Heart right ventricle (tissue), 16 donors: ENCODE results near the gene TET1. TPM values are rescaled to one million over a fixed set of nuclear protein-coding genes. Genes with fewer than 3 reads are reported as not detected.

Experiments
- ATAC-seq, 8 donors: fragments of 200-7000 bp; cut with Tn5 transposase; one replicate each; pipeline ENCODE4 v1.9.1; 2020; ENCODE audit warnings: mild to moderate bottlenecking in 8 of 8, moderate library complexity in 8 of 8, moderate number of reproducible peaks in 1 of 8
- DNase-seq, 2 donors: peaks; one replicate each; pipeline ENCODE4 v3.0.0-alpha.2; 2020
- H3K27ac ChIP-seq, 10 donors: fragments of 200-600 bp; sonication (generic) in 2 of 10; one replicate each; pipeline versions ENCODE4 v1.5.0 to v1.8.0; 2020 to 2022; ENCODE audit warnings: mild to moderate bottlenecking in 3 of 10
- H3K27me3 ChIP-seq, 7 donors: fragments of 200-600 bp; one replicate each; pipeline ENCODE4 v1.8.0; 2021 to 2022; ENCODE audit warnings: mild to moderate bottlenecking in 2 of 7
- H3K36me3 ChIP-seq, 9 donors: fragments of 200-600 bp; sonication (generic) in 1 of 9; one replicate each; pipeline versions ENCODE4 v1.5.0 to v1.8.0; 2020 to 2022; ENCODE audit warnings: mild to moderate bottlenecking in 2 of 9
- H3K4me1 ChIP-seq, 9 donors: fragments of 200-600 bp; sonication (generic) in 1 of 9; one replicate each; pipeline versions ENCODE4 v1.5.0 to v1.8.0; 2020 to 2022; ENCODE audit warnings: mild to moderate bottlenecking in 4 of 9
- H3K4me3 ChIP-seq, 10 donors: fragments of 200-600 bp; sonication (generic) in 2 of 10; one replicate each; pipeline versions ENCODE4 v1.5.0 to v1.8.0; 2020 to 2022; ENCODE audit warnings: mild to moderate bottlenecking in 7 of 10, moderate library complexity in 2 of 10
- H3K9me3 ChIP-seq, 11 donors: fragments of 200-600 bp in 10 of 11; sonication (generic) in 2 of 11; one replicate each; pipeline versions ENCODE4 v1.5.0 to v1.8.0; 2013 to 2022; ENCODE audit warnings: mild to moderate bottlenecking in 2 of 11, control low read depth in 1 of 11, moderate library complexity in 1 of 11
- WGBS, 2 donors: extraction: QIAGEN DNeasy Blood & Tissue Kit; methylation state at CpG; one replicate each; pipeline ENCODE4 v1.1.7; 2013; ENCODE audit warnings: inconsistent platforms in 1 of 2; 5-methylcytosine and 5-hydroxymethylcytosine counted together
- intact Hi-C, 10 donors: fragments of 100-400 bp; cut with DNase I; formaldehyde crosslinking; loops; one replicate each; pipeline versions ENCODE4 v1.11.1 to v1.14.2; 2022
- polyA plus RNA-seq, 2 donors: library from polyadenylated mRNA; stranded (reverse); fragments of 200-250 nt; gene quantifications; one replicate each; pipeline ENCODE4 v1.2.3, GENCODE V29; 2013
- total RNA-seq, 10 donors: library from RNA; stranded (reverse); fragmentation: NEBNext Ultra II Directional in 3 of 10; extraction: Animal tissue kit (Norgen Biotek cat#: 25700) in 3 of 10; gene quantifications; one replicate each; pipeline versions ENCODE4 v1.2.1 to v1.2.4, GENCODE V29; 2021 to 2023
- TF ChIP-seq, protein P1 (sequence below), 9 donors: fragments of 200-600 bp; sonication (generic) in 2 of 9; IDR thresholded peaks; one replicate each; pipeline versions ENCODE4 v1.5.0 to v1.8.0; 2021 to 2022; ENCODE audit warnings: antibody characterized with exemption in 9 of 9, mild to moderate bottlenecking in 5 of 9, moderate library complexity in 1 of 9
- donor health status: Arrhythmogenic right ventricular cardiomyopathy.
- donor health status: ischemic (EF 13 %, LVEDD 7.1; RV severe dilation, severe dysfunction).
- donor health status: healthy with polysubstance abuse.
- donor health status: DM: no; HTN: yes; CAD: no.
- donor health status: DM: no; HTN: no; CAD: no.
- donor health status: ischemic (EF 25% LVEDD 6.9; RV normal size, moderate dysfunction).
- donor health status: ischemic (EF 25% LVEDD 5.7; RV mildly dilated, moderate dysfunction).
- donor health status: healthy.
- donor health status: DM: yes; HTN: yes; CAD: no.
- donor health status: Ischemic cardiomyopathy.
- donor health status: ischemic (EF 35%, LVEDD 5.7; RV mildly dilated, moderate dysfunction).
- donor health status: nonischemic (EF 11% LVEDD 7.7; RV severe dilation, severe dysfunction).
- donor health status: DM: yes; HTN: yes; CAD: no.
- donor health status: PGD.
- donor health status: ischemic (EF 29% LVEDD 5.4; RV normal size, mild dysfunction).
- donor health status: nonischemic (EF 23%, LVEDD 6.1; RV moderate dilation, normal function).

Gene TET1
- total and polyA plus RNA-seq, 12 donors, result 0.17 to 4.2 (median 3.0) TPM

DNA sequence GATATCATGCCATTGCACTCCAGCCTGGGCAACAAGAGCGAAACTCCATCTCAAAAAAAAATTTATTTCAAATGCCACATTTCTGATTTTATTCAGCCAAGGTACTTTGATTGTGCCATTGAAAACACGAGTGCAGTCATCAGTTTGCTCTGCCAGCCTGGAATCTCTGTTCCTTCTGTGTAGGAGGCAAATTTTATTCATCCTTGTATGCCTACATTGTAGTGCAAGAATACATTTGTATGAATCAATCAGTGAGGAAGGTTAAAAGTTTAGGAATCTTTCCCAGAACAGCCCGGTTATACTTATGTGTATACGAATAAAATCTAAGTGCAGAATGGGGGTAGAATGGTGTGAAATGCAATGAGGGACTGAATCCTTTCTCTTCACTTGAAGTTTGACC lies 886 bp upstream of the TET1 start:
- Histone ChIP-seq H3K4me3 (peak overlapping the region in 2 of 10 donors; percentile 72 to 81), H3K9me3 (no peaks in the 10 kb centered on the region), H3K27ac (no peak overlapping the region), H3K27me3 (peaks cover 4 to 60% (median 10%) of the 10 kb centered on the region in 7 donors), H3K4me1 (peaks cover 0 to 34% (median 5%) of the 10 kb centered on the region in 9 donors), H3K36me3 (no peaks in the 10 kb centered on the region)
- ATAC-seq, result no peak
- DNase-seq, result no peak
- 57 to 60% methylated on average over 4 of the region's 4 CpGs for WGBS, 2 donors
- intact Hi-C loops, result loop anchor here in 6 of 10 donors (10.0 kb wide), 2 partner anchors 166 to 336 kb away; partner anchors contain the start of gene CCAR1 (in 4 of the 6)
- TF ChIP-seq, protein P1, sequence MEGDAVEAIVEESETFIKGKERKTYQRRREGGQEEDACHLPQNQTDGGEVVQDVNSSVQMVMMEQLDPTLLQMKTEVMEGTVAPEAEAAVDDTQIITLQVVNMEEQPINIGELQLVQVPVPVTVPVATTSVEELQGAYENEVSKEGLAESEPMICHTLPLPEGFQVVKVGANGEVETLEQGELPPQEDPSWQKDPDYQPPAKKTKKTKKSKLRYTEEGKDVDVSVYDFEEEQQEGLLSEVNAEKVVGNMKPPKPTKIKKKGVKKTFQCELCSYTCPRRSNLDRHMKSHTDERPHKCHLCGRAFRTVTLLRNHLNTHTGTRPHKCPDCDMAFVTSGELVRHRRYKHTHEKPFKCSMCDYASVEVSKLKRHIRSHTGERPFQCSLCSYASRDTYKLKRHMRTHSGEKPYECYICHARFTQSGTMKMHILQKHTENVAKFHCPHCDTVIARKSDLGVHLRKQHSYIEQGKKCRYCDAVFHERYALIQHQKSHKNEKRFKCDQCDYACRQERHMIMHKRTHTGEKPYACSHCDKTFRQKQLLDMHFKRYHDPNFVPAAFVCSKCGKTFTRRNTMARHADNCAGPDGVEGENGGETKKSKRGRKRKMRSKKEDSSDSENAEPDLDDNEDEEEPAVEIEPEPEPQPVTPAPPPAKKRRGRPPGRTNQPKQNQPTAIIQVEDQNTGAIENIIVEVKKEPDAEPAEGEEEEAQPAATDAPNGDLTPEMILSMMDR (IDR thresholded peaks at IDR 0.05), result no peak

DNA sequence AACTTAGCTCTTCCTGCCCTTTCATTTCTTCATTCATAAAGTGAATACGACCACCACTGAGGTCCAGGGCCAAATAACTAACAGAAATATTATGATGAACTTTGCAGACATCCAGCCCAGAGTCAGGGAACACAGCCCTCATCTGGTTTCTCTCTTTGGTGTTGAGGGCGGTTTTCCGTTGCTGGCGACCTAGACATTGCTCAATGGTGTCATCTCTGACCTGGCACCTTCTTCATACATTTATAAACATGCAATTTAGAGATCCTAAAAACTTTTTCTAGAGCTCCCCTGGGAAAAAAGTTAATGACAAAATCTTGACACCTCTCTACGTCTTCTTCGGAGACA lies 324 bp upstream of the TET1 start:
- ATAC-seq (peak in 2 of 8 donors; percentile 31 to 41), DNase-seq (no peak)
- Histone ChIP-seq H3K9me3 (no peaks in the 10 kb centered on the region), H3K36me3 (no peaks in the 10 kb centered on the region), H3K27ac (peak overlapping the region in 1 of 10 donors; percentile 53), H3K4me1 (peaks cover 0 to 34% (median 5%) of the 10 kb centered on the region in 9 donors), H3K27me3 (peaks cover 4 to 65% (median 11%) of the 10 kb centered on the region in 7 donors), H3K4me3 (peak overlapping the region in 9 of 10 donors; percentile 61 to 86 (median 73))
- 8 to 11% methylated on average over 6 of the region's 6 CpGs for WGBS, 2 donors
- TF ChIP-seq, protein P1 (IDR thresholded peaks at IDR 0.05), result no peak
- intact Hi-C loops, result loop anchor here in 7 of 10 donors (2.0 to 10.0 kb wide), 5 partner anchors 41 to 335 kb away; partner anchors contain the start of gene CCAR1 (in 4 of the 7)

DNA sequence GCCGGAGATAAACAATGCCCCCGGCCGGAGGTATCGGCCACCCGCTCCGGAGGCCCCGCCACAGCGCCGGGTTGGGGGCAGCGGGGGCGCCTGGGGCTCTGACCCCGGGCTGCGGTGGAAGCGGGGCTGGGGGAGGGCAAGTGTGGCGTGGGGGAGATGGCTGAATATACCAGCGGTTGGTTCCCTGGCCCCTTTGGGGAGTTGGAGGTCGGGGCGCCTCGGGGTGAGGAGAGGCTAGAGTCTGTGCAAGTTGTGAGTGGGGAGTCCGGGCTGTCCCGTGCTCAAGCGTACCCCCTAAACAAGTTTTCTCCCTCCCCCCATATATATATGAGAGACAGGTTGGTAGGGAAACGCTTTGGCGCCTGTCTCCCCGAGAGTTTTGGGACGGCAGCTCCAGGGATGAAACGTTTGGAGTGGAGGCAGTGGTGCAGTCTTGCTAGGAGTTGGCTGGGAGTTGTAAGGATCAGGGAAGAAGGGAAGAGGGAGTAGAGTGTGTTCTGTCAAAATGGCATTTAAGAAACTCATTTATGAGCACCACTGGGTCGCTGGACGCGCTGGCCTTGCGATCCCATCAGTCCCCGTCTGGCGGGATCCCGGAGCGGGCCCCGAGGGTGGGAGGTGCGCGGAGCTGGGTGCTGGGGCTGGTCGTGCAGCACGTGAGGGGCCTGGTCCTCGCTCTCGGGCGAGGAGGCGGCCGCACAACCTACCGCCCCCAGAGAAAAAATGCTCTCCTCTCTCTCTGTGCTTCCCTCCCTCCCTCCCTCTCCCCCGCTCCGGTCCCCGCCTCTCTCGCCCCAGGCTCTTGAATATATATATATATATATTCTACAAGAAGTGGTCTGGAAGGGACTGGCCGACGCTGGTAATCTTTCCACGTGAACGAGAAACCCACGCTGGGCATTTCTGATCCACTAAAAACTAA lies 1.1 kb downstream of the TET1 start:
- Histone ChIP-seq H3K36me3 (no peaks in the 10 kb centered on the region), H3K9me3 (no peaks in the 10 kb centered on the region), H3K27me3 (peaks cover 4 to 76% (median 14%) of the 10 kb centered on the region in 7 donors), H3K4me3 (peak overlapping the region; percentile 61 to 86 (median 74)), H3K27ac (peak overlapping the region in 7 of 10 donors; percentile 6 to 56 (median 48)), H3K4me1 (peaks cover 0 to 34% (median 5%) of the 10 kb centered on the region in 9 donors)
- intact Hi-C loops, result loop anchor here in 4 of 10 donors (2.0 to 10.0 kb wide), 3 partner anchors 40 to 94 kb away; no protein-coding TSS in a partner anchor
- DNase-seq (peak; percentile 6 to 24), ATAC-seq (peak; percentile 44 to 69 (median 59))
- 1 to 2% methylated on average over 46 to 53 of the region's 55 CpGs for WGBS, 2 donors
- TF ChIP-seq, protein P1 (IDR thresholded peaks at IDR 0.05), result no peak

DNA sequence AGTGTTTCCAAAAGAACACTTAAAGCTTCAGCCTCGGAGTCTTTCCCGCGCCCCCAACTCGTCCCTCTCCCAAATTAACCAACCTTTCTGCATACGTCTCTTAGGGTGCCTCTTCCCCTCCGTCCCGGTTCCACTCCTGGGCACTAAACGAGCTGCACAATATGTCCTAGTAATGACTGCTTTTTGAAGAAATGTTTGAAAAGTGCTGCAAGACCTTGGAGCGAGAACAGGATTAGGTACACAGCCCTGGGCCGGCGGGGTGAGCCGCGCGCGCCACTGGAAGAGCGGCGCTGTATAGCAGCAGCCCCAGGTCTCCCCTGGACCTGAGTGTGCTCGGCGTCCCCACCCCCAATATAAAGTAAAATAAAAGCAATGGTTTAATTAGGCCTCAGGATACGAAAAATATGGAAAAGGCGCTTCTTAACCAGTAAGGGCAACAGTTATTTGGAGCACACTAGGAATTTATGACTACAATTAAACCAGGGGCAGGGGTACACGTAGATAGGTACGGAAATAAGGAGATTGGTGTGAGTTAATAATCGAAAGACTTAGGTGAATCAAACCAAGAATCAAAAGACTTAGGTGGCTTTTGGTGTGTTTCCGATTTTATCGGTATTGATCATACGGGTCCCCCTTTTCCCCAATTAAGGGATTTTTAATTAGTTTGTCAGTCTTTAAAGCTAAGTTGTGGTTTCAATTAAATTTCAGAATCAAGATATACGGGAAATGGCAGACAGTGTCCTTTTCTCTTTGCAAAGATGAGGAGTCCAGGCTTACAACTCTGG lies 1.9 kb downstream of the TET1 start:
- Histone ChIP-seq H3K27ac (peak overlapping the region in 4 of 10 donors; percentile 18 to 29 (median 22)), H3K27me3 (peaks cover 4 to 76% (median 14%) of the 10 kb centered on the region in 7 donors), H3K36me3 (no peaks in the 10 kb centered on the region), H3K4me3 (peak overlapping the region in 9 of 10 donors; percentile 61 to 86 (median 73)), H3K9me3 (no peaks in the 10 kb centered on the region), H3K4me1 (peaks cover 0 to 34% (median 6%) of the 10 kb centered on the region in 9 donors)
- 36 to 41% methylated on average over 28 of the region's 28 CpGs for WGBS, 2 donors
- TF ChIP-seq, protein P1 (IDR thresholded peaks at IDR 0.05), result no peak
- no peak for DNase-seq
- ATAC-seq, result peak in 7 of 8 donors; percentile 38 to 73 (median 56)
- intact Hi-C loops, result loop anchor here in 4 of 10 donors (2.0 to 10.0 kb wide), 3 partner anchors 39 to 93 kb away; no protein-coding TSS in a partner anchor
